Panc1 (cell line): ENCODE results near the gene OLIG1. TPM values are rescaled to one million over a fixed set of nuclear protein-coding genes. Genes with fewer than 3 reads are reported as not detected.

Source experiments
- ATAC-seq: fragments of 200-7000 bp; cut with Tn5 transposase; 2 replicates; pipeline ENCODE4 v1.9.1; 2020; ENCODE audit warnings: mild to moderate bottlenecking, moderate library complexity
- BruUV-seq: library from RNA; stranded (reverse); fragments of 400-500 nt; replicated peaks from 2 replicates; lab custom pipeline; 2021; lab: Mats Ljungman, UMichigan
- CTCF ChIA-PET: fragments of 300-600 bp; sonication (Branson Sonifier 250); formaldehyde crosslinking; loops from one replicate; lab custom pipeline; 2022; ENCODE audit warnings: antibody characterized with exemption; lab: Charles Lee
- POLR2A ChIA-PET: fragments of 300-600 bp; sonication (Branson Sonifier 250); formaldehyde crosslinking; loops from one replicate; lab custom pipeline; 2022; ENCODE audit warnings: antibody characterized with exemption; lab: Charles Lee
- DNase-seq: peaks from one replicate; pipeline ENCODE4 v3.0.0-alpha.2; 2010; ENCODE audit warnings: low read depth, low spot score
- H3K27ac ChIP-seq: 2 replicates; pipeline ENCODE4 v1.5.1; 2011; ENCODE audit warnings: mild to moderate bottlenecking, low read length, inconsistent platforms
- H3K27me3 ChIP-seq: fragments of 200-500 bp; sonication (Bioruptor generic); 2 replicates; pipeline ENCODE4 v1.6.0; 2014; ENCODE audit warnings: low read length, inconsistent platforms; ENCODE audit not compliant: control insufficient read depth, insufficient read depth
- H3K36me3 ChIP-seq: fragments of 200-500 bp; sonication (Bioruptor generic); 2 replicates; pipeline ENCODE4 v1.5.1; 2014; ENCODE audit warnings: inconsistent platforms, mild to moderate bottlenecking, low read length, moderate library complexity; ENCODE audit not compliant: control insufficient read depth, insufficient read depth
- H3K4me1 ChIP-seq: 2 replicates; pipeline ENCODE4 v1.5.1; 2011; ENCODE audit warnings: inconsistent platforms, mild to moderate bottlenecking, low read length, moderate library complexity; ENCODE audit not compliant: control insufficient read depth, insufficient read depth
- H3K4me3 ChIP-seq, 2 experiments: 2 replicates each; pipeline ENCODE4 v1.5.1; 2011 to 2012; ENCODE audit warnings: low read depth in 2 of 2, low read length in 2 of 2, mild to moderate bottlenecking in 2 of 2, inconsistent platforms in 1 of 2, moderate library complexity in 1 of 2
- H3K9me3 ChIP-seq: fragments of 200-500 bp; sonication (Bioruptor generic); 2 replicates; pipeline ENCODE4 v1.5.1; 2014; ENCODE audit warnings: low read depth, mild to moderate bottlenecking, inconsistent platforms, low read length, moderate library complexity; ENCODE audit not compliant: control insufficient read depth, insufficient read depth
- CTCF ChIP-seq: fragments of 450-650 bp; IDR thresholded peaks from 2 replicates; pipeline ENCODE4 v1.5.1; 2017; ENCODE audit warnings: mild to moderate bottlenecking
- POLR2AphosphoS5 ChIP-seq: IDR thresholded peaks from 2 replicates; pipeline ENCODE4 v1.6.1; 2012; ENCODE audit warnings: mild to moderate bottlenecking, low read depth, low read length, moderate library complexity
- REST ChIP-seq, 2 experiments: IDR thresholded peaks; 2 replicates each; pipeline ENCODE4 v1.6.1; 2011 to 2012; ENCODE audit warnings: low read depth in 2 of 2, control low read depth in 1 of 2, low read length in 1 of 2, mild to moderate bottlenecking in 1 of 2, moderate library complexity in 1 of 2; ENCODE audit not compliant: insufficient read depth in 1 of 2
- SIN3A ChIP-seq: IDR thresholded peaks from 2 replicates; pipeline ENCODE4 v1.6.1; 2012; ENCODE audit warnings: low read depth, mild to moderate bottlenecking, low read length, moderate library complexity, borderline replicate concordance; ENCODE audit not compliant: insufficient read depth
- TCF7L2 ChIP-seq: IDR thresholded peaks from 2 replicates; pipeline ENCODE4 v1.6.1; 2011; ENCODE audit warnings: mild to moderate bottlenecking, low read depth, low read length, inconsistent platforms
- in situ Hi-C: cut with HindIII; loops from 2 replicates; pipeline ENCODE4 v1.10.0; 2016; ENCODE audit warnings: low sequenced_read_pairs, low pct_unique_long_range_greater_than_20kb
- intact Hi-C: fragments of 100-400 bp; cut with micrococcal nuclease; formaldehyde crosslinking; loops from one replicate; pipeline ENCODE4 v1.10.0; 2022; ENCODE audit not compliant: unreplicated experiment
- total RNA-seq: library from RNA; stranded (reverse); gene quantifications from one replicate; pipeline ENCODE4 v1.2.1, GENCODE V29; 2021; ENCODE audit not compliant: unreplicated experiment

Gene OLIG1
- total RNA-seq, 1 experiment from 2014 or later: 0.21 TPM

- intact Hi-C loops: no loop called here
- ChIA-PET POLR2A (no interaction called here), CTCF (no interaction called here)
- H3K36me3 ChIP-seq: no peaks in the 10 kb centered on the region
- no peaks in the 10 kb centered on the region for H3K4me1 ChIP-seq
- peaks cover 18% of the 10 kb centered on the region for H3K27me3 ChIP-seq
- DNase-seq (no peak), ATAC-seq (peak; percentile 36; the same call in 1 of the 2 replicates)
- in situ Hi-C loops: no loop called here
- no peak for TF ChIP-seq SIN3A
- no peak for TF ChIP-seq POLR2AphosphoS5
- TF ChIP-seq CTCF: no peak
- TF ChIP-seq TCF7L2: no peak
- no peak for TF ChIP-seq REST (IDR thresholded peaks at IDR 0.05; ENCODE audit: insufficient read depth in 1 of 2, low read depth in 2 of 2, low read length in 1 of 2)
- peak overlapping the region; percentile 31 to 46 for H3K4me3 ChIP-seq
- no TSS peak for BruUV-seq
- no peaks in the 10 kb centered on the region for H3K9me3 ChIP-seq
- H3K27ac ChIP-seq: no peak overlapping the region
Observed at GRCh38 chr21:33071770-33072306, 1.9 kb downstream of the OLIG1 start.

- CTCF ChIA-PET: no interaction called here
- Histone ChIP-seq H3K27me3 (peaks cover 15% of the 10 kb centered on the region), H3K9me3 (no peaks in the 10 kb centered on the region), H3K27ac (no peak overlapping the region), H3K36me3 (no peaks in the 10 kb centered on the region), H3K4me1 (no peaks in the 10 kb centered on the region), H3K4me3 (no peak overlapping the region)
- intact Hi-C loops: no loop called here
- in situ Hi-C loops: no loop called here
- TF ChIP-seq SIN3A (no peak), TCF7L2 (no peak), CTCF (no peak), POLR2AphosphoS5 (no peak), REST (IDR thresholded peaks at IDR 0.05; ENCODE audit: insufficient read depth in 1 of 2, low read depth in 2 of 2, low read length in 1 of 2) (no peak)
- ATAC-seq: no peak
- no TSS peak for BruUV-seq
- DNase-seq: no peak
- POLR2A ChIA-PET: no interaction called here
Observed at GRCh38 chr21:33073636-33074035, 3.7 kb downstream of the OLIG1 start.
